HCT116 (cell line): ENCODE data around the gene OR52A1. TPM values are rescaled to one million over a fixed set of nuclear protein-coding genes. Genes with fewer than 3 reads are reported as not detected.

Experiments used
- ATAC-seq: fragments of 200-7000 bp; cut with Tn5 transposase; 2 replicates; pipeline ENCODE4 v1.9.1; 2020; ENCODE audit warnings: mild to moderate bottlenecking, moderate library complexity
- BruUV-seq: library from RNA; stranded (reverse); fragments of 400-500 nt; replicated peaks from 2 replicates; lab custom pipeline; 2021; lab: Mats Ljungman, UMichigan
- CTCF ChIA-PET: fragments of 300-600 bp; sonication (Branson Sonifier 250); formaldehyde crosslinking; loops from one replicate; lab custom pipeline; 2021; ENCODE audit warnings: antibody characterized with exemption; lab: Charles Lee
- POLR2A ChIA-PET: fragments of 300-600, 350-600 bp; sonication (Branson Sonifier 250); formaldehyde crosslinking; loops from one replicate; lab custom pipeline; 2021; ENCODE audit warnings: antibody characterized with exemption; lab: Charles Lee
- RAD21 ChIA-PET, 2 experiments: fragments of 300-600 bp; sonication (Branson Sonifier 250); formaldehyde crosslinking; loops; one replicate each; lab custom pipeline; 2023; ENCODE audit warnings: low total read pairs in 2 of 2; ENCODE audit not compliant: uncharacterized antibody in 2 of 2, unreplicated experiment in 2 of 2, low non-redundant PET in 1 of 2; lab: Charles Lee
- DNase-seq: peaks from one replicate; pipeline ENCODE4 v3.0.0-alpha.2; 2010; ENCODE audit warnings: low read depth, low spot score
- H2AFZ ChIP-seq: fragments of 200-600 bp; shearing (Covaris generic), sonication (generic); 2 replicates; pipeline ENCODE4 v1.6.1; 2017; ENCODE audit warnings: low read depth, mixed run types, mixed read lengths, antibody characterized with exemption, low read length; ENCODE audit not compliant: poor library complexity, severe bottlenecking
- H3K27ac ChIP-seq: 2 replicates; pipeline ENCODE4 v1.5.1; 2012; ENCODE audit warnings: low read depth, low read length
- H3K27me3 ChIP-seq: fragments of 200-600 bp; sonication (generic); 2 replicates; pipeline ENCODE4 v1.6.1; 2016; ENCODE audit warnings: mixed run types, low read length, mixed read lengths; ENCODE audit not compliant: insufficient read depth
- H3K36me3 ChIP-seq, 2 experiments: fragments of 200-500 bp in 1 of 2; fragments of 200-600 bp in 1 of 2; sonication (Bioruptor generic) in 1 of 2; sonication (generic) in 1 of 2; 2 replicates each; pipeline versions ENCODE4 v1.5.1 to v1.6.1; 2014 to 2016; ENCODE audit warnings: low read length in 2 of 2, inconsistent platforms in 1 of 2, mixed read lengths in 1 of 2, mixed run types in 1 of 2; ENCODE audit not compliant: insufficient read depth in 2 of 2, control insufficient read depth in 1 of 2
- H3K4me1 ChIP-seq, 2 experiments: fragments of 200-600 bp in 1 of 2; sonication (generic) in 1 of 2; 2 replicates each; pipeline versions ENCODE4 v1.5.1 to v1.6.1; 2012 to 2017; ENCODE audit warnings: low read length in 2 of 2, inconsistent platforms in 1 of 2, mild to moderate bottlenecking in 1 of 2, mixed read lengths in 1 of 2, mixed run types in 1 of 2, moderate library complexity in 1 of 2; ENCODE audit not compliant: insufficient read depth in 2 of 2, control insufficient read depth in 1 of 2
- H3K4me2 ChIP-seq: fragments of 200-600 bp; sonication (generic); 2 replicates; pipeline ENCODE4 v1.6.1; 2017; ENCODE audit warnings: mixed run types, low read length, mixed read lengths
- H3K4me3 ChIP-seq, 2 experiments: fragments of 200-600 bp in 1 of 2; sonication (generic) in 1 of 2; replicated peaks in 1 of 2; 2 replicates each; pipeline ENCODE4 v1.5.1; 2011 to 2016; ENCODE audit warnings: low read length in 2 of 2, control low read depth in 1 of 2, low read depth in 1 of 2, mild to moderate bottlenecking in 1 of 2, mixed read lengths in 1 of 2, mixed run types in 1 of 2
- H3K79me2 ChIP-seq: fragments of 200-600 bp; sonication (generic); 2 replicates; pipeline ENCODE4 v1.6.1; 2017; ENCODE audit warnings: mild to moderate bottlenecking, mixed run types, low read length, moderate library complexity, mixed read lengths; ENCODE audit not compliant: insufficient read depth
- H3K9ac ChIP-seq: fragments of 200-600 bp; sonication (generic); 2 replicates; pipeline ENCODE4 v1.6.1; 2016; ENCODE audit warnings: low read length, mixed read lengths
- H3K9me2 ChIP-seq: fragments of 200-600 bp; sonication (generic), shearing (Covaris generic); 2 replicates; pipeline ENCODE4 v1.6.1; 2017; ENCODE audit warnings: mixed run types, mild to moderate bottlenecking, moderate library complexity; ENCODE audit not compliant: insufficient read depth
- H3K9me3 ChIP-seq, 2 experiments: fragments of 200-500 bp in 1 of 2; fragments of 200-600 bp in 1 of 2; sonication (Bioruptor generic) in 1 of 2; sonication (generic) in 1 of 2; 2 replicates each; pipeline ENCODE4 v1.6.1; 2014 to 2017; ENCODE audit warnings: low read length in 2 of 2, mixed read lengths in 2 of 2, inconsistent platforms in 1 of 2, low read depth in 1 of 2, mild to moderate bottlenecking in 1 of 2, mixed run types in 1 of 2, moderate library complexity in 1 of 2; ENCODE audit not compliant: control insufficient read depth in 1 of 2, insufficient read depth in 1 of 2
- H4K20me1 ChIP-seq: fragments of 200-600 bp; sonication (generic), shearing (Covaris generic); 2 replicates; pipeline ENCODE4 v1.6.1; 2017; ENCODE audit warnings: mixed run types, mild to moderate bottlenecking, moderate library complexity; ENCODE audit not compliant: insufficient read depth
- ATF3 ChIP-seq: IDR thresholded peaks from 2 replicates; pipeline ENCODE4 v1.6.1; 2012
- CBX3 ChIP-seq: IDR thresholded peaks from 2 replicates; pipeline ENCODE4 v1.6.1; 2012; ENCODE audit warnings: low read depth
- CEBPB ChIP-seq: IDR thresholded peaks from 2 replicates; pipeline ENCODE4 v1.6.1; 2012; ENCODE audit warnings: low read depth
- EZH2 ChIP-seq: fragments of 200-600 bp; sonication (generic); IDR thresholded peaks from 2 replicates; pipeline ENCODE4 v1.6.1; 2017; ENCODE audit warnings: antibody characterized with exemption, mixed run types
- EZH2phosphoT487 ChIP-seq: fragments of 200-600 bp; IDR thresholded peaks from 2 replicates; pipeline ENCODE4 v1.6.1; 2018; ENCODE audit warnings: antibody characterized with exemption, borderline replicate concordance
- POLR2A ChIP-seq: IDR thresholded peaks from 2 replicates; pipeline ENCODE4 v1.7.0; 2011; ENCODE audit warnings: borderline replicate concordance; ENCODE audit not compliant: insufficient read depth, insufficient read length; ENCODE audit errors: extremely low read depth
- POLR2AphosphoS5 ChIP-seq: IDR thresholded peaks from 2 replicates; pipeline ENCODE4 v1.6.1; 2011; ENCODE audit warnings: mild to moderate bottlenecking, low read depth, low read length, moderate library complexity
- SIN3A ChIP-seq: IDR thresholded peaks from 2 replicates; pipeline ENCODE4 v1.6.1; 2012; ENCODE audit warnings: low read depth
- TCF7L2 ChIP-seq: IDR thresholded peaks from 2 replicates; pipeline ENCODE4 v1.7.0; 2011; ENCODE audit warnings: borderline replicate concordance, inconsistent platforms; ENCODE audit not compliant: insufficient read depth, insufficient read length; ENCODE audit errors: extremely low read depth
- YY1 ChIP-seq: IDR thresholded peaks from 2 replicates; pipeline ENCODE4 v1.6.1; 2011; ENCODE audit warnings: low read length, low read depth, moderate library complexity, mild to moderate bottlenecking; ENCODE audit not compliant: insufficient replicate concordance; ENCODE audit errors: extremely low read depth
- ZFX ChIP-seq: fragments of 450-650 bp; IDR thresholded peaks from 2 replicates; pipeline ENCODE4 v1.6.1; 2017
- ZNF274 ChIP-seq: fragments of 200-500 bp; sonication (Bioruptor generic); IDR thresholded peaks from 2 replicates; pipeline ENCODE4 v1.6.1; 2014; ENCODE audit warnings: mild to moderate bottlenecking, low read depth, low read length, inconsistent platforms
- intact Hi-C: fragments of 100-400 bp; cut with micrococcal nuclease; formaldehyde crosslinking; loops from 2 replicates; pipeline ENCODE4 v1.10.0; 2022
- total RNA-seq: library from RNA; stranded (reverse); gene quantifications from one replicate; pipeline ENCODE4 v1.2.1, GENCODE V29; 2021; ENCODE audit not compliant: unreplicated experiment
- TF ChIP-seq, protein P1 (sequence below): IDR thresholded peaks from 2 replicates; pipeline ENCODE4 v1.6.1; 2011; ENCODE audit warnings: mild to moderate bottlenecking, low read length, moderate library complexity; ENCODE audit not compliant: insufficient replicate concordance; ENCODE audit errors: extremely low read depth
- TF ChIP-seq, protein P2 (sequence below): IDR thresholded peaks from 2 replicates; pipeline ENCODE4 v1.6.1; 2012

OR52A1 gene
- total RNA-seq, 1 experiment from 2014 or later, result not detected

DNA sequence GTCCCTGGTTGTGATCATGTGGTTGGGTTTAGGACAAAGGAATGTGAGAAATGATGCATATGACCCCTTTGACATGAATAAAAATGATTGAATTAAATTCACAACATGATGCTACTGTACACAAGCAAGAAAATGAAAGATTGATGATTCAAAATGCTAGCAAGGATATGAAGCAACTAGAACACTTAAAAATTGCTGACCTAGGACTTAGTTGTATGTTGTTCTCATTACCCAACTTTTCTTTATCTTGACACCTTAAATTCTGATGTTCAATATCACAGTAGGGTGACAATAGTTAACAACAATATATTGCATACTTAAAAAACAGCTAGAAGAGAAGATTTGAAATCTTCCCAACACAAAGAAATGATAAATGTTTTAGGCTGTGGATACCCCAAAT is 37.0 kb downstream of the OR52A1 start (continued):
- no peak for TF ChIP-seq POLR2A

GRCh38 chr11:5115339-5115738 is 39.2 kb downstream of the OR52A1 start:
- H3K36me3 ChIP-seq, result no peaks in the 10 kb centered on the region
- CTCF ChIA-PET, result no interaction called here

More at GRCh38 chr11:5115339-5115738, 39.2 kb downstream of the OR52A1 start:
- no peak overlapping the region for H3K9ac ChIP-seq
- intact Hi-C loops, result no loop called here
- H3K27ac ChIP-seq, result no peak overlapping the region
- no peaks in the 10 kb centered on the region for H3K4me1 ChIP-seq
- no peak overlapping the region for H3K4me2 ChIP-seq
- TF ChIP-seq, protein P1, sequence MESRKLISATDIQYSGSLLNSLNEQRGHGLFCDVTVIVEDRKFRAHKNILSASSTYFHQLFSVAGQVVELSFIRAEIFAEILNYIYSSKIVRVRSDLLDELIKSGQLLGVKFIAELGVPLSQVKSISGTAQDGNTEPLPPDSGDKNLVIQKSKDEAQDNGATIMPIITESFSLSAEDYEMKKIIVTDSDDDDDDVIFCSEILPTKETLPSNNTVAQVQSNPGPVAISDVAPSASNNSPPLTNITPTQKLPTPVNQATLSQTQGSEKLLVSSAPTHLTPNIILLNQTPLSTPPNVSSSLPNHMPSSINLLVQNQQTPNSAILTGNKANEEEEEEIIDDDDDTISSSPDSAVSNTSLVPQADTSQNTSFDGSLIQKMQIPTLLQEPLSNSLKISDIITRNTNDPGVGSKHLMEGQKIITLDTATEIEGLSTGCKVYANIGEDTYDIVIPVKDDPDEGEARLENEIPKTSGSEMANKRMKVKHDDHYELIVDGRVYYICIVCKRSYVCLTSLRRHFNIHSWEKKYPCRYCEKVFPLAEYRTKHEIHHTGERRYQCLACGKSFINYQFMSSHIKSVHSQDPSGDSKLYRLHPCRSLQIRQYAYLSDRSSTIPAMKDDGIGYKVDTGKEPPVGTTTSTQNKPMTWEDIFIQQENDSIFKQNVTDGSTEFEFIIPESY, result no peak
- TF ChIP-seq ZFX (no peak), TCF7L2 (no peak), EZH2phosphoT487 (no peak), POLR2AphosphoS5 (no peak), CBX3 (no peak), EZH2 (no peak), CEBPB (no peak), ATF3 (no peak), ZNF274 (no peak), YY1 (no peak), SIN3A (no peak), POLR2A (no peak)
- TF ChIP-seq, protein P2, sequence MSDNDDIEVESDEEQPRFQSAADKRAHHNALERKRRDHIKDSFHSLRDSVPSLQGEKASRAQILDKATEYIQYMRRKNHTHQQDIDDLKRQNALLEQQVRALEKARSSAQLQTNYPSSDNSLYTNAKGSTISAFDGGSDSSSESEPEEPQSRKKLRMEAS, result no peak
- ATAC-seq (no peak), DNase-seq (no peak)
- no peak overlapping the region for H2AFZ ChIP-seq
- ChIA-PET POLR2A (no interaction called here), RAD21 (no interaction called here)
- no peaks in the 10 kb centered on the region for H3K79me2 ChIP-seq
- no peaks in the 10 kb centered on the region for H3K9me2 ChIP-seq
- no peaks in the 10 kb centered on the region for H3K9me3 ChIP-seq
- no TSS peak for BruUV-seq
- no peaks in the 10 kb centered on the region; the same call in 1 of the 2 replicates for H4K20me1 ChIP-seq
- no peak overlapping the region for H3K4me3 ChIP-seq
- H3K27me3 ChIP-seq, result peaks cover 51% of the 10 kb centered on the region
